Stimulated activated naive CD4-positive, alpha-beta T cell treated with Interleukin-2 at 50 U/mL for 16 hours (primary cell): Measurements from ENCODE around the gene RAD54L.
"Not testable (repeated sequence)": the region's sequence is repeated elsewhere in the genome, so short reads cannot be mapped to it uniquely, and the experiment has no call there.

Source experiments
- DNase-seq: peaks from one replicate; lab custom pipeline; 2025; lab: John Stamatoyannopoulos, UW

RAD54L gene

DNA sequence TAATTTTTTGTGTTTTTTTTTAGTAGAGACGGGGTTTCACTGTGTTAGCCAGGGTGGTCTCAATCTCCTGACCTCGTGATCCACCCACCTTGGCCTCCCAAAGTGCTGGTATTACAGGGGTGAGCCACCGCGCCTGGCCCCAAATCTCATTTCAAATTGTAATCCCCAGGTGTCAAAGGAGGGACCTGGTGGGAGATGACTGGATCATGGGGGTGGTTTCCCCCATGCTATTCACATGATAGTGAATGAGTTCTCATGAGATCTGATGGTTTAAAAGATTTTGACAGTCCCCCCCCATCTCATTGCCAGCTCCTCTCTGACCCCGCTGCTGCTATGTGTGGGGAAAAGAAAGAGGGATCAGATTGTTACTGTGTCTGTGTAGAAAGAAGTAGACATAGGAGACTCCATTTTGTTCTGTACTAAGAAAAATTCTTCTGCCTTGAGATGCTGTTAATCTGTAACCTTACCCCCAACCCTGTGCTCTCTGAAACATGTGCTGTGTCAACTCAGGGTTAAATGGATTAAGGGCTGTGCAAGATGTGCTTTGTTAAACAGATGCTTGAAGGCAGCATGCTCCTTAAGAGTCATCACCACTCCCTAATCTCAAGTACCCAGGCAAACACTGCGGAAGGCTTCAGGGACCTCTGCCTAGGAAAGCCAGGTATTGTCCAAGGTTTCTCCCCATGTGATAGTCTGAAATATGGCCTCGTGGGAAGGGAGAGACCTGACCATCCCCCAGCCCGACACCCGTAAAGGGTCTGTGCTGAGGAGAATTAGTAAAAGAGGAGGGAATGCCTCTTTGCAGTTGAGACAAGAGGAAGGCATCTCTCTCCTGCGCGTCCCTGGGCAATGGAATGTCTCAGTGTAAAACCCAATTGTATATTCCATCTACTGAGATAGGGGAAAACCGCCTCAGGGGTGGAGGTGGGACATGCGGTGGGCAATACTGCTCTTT is 72.7 kb downstream of the RAD54L start:
- not testable (repeated sequence) for DNase-seq

DNA sequence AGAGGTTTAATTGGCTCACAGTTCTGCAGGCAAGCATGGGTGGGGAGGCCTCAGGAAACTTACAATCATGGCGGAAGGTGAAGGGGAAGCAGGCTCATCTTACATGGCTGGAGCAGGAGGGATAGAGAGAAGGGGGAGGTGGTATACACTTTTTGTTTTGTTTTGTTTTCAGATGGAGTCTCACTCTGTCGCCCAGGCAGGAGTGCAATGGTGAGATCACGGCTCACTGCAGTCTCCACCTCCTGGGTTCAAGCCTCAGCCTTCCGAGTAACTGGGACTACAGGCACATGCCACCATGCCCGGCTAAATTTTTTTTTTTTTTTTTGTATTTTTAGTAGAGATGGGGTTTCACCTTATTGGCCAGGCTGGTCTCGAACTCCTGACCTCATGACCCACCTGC is 74.6 kb downstream of the RAD54L start:
- DNase-seq, result not testable (repeated sequence)

DNA sequence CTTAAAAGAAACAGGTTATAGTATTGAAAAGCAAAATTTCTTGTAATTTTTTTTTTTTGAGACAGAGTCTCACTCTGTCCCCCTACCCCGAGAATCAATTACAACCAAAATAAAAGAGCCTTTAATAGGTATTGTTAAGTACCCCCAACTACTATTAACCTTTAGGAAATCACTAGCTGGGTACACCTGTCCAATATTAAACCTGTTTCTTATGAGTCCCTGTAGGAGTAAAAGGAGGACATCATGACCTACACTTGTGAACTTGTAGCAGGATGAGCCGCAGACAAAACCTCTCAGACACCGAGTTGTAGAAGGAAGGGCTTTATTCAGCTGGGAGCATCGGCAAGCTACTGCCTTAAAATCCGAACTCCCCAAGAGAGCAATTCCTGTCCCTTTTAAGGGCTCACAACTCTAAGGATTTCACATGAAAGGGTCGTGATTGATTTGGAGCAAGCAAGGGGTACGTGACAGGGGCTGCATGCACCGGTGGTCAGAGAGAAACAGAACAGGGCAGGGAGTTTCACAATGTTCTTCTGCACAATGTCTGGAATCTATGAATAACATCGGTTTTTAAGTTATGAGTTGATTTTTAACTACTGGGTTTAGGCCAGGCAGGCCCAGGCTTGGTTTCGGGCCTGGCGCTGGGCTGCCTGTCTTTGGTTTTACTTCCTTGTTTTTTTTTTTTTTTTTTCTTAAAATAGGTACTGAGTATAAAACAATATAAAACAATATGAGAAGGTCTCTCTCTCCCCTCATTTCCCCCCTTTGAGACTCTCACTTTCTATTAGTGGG is 77.9 kb downstream of the RAD54L start:
- DNase-seq, result not testable (repeated sequence)
